SK-N-SH treated with all-trans-retinoic acid at 6 μM for 48 hours (cell line): ENCODE data around the gene SOD2.
"Not testable (repeated sequence)": the region's sequence is repeated elsewhere in the genome, so short reads cannot be mapped to it uniquely, and the experiment has no call there.

Experiments
- ATAC-seq: fragments of 200-7000 bp; cut with Tn5 transposase; 3 replicates; pipeline ENCODE4 v1.9.1; 2020; ENCODE audit warnings: mild to moderate bottlenecking, moderate library complexity
- CSDC2 ChIP-seq: fragments of 250-450 bp; sonication (Bioruptor Pico); IDR thresholded peaks from 2 replicates; pipeline ENCODE4 v1.5.0; 2020; ENCODE audit warnings: mild to moderate bottlenecking, moderate library complexity
- GLIS3 ChIP-seq: fragments of 250-450 bp; sonication (Bioruptor Pico); IDR thresholded peaks from 2 replicates; pipeline ENCODE4 v1.5.0; 2020; ENCODE audit warnings: mild to moderate bottlenecking, moderate library complexity
- OSR1 ChIP-seq: fragments of 250-450 bp; sonication (Bioruptor Pico); IDR thresholded peaks from 2 replicates; pipeline ENCODE4 v1.8.0; 2022; ENCODE audit warnings: moderate library complexity, mild to moderate bottlenecking, inconsistent platforms
- PPARA ChIP-seq: fragments of 250-450 bp; sonication (Bioruptor Pico); IDR thresholded peaks from 2 replicates; pipeline ENCODE4 v1.5.0; 2020; ENCODE audit warnings: mild to moderate bottlenecking, borderline replicate concordance
- SNAI2 ChIP-seq: fragments of 250-450 bp; sonication (Bioruptor Pico); IDR thresholded peaks from 2 replicates; pipeline ENCODE4 v1.5.0; 2020; ENCODE audit warnings: mild to moderate bottlenecking, moderate library complexity
- TCF4 ChIP-seq: fragments of 250-450 bp; sonication (Bioruptor Pico); IDR thresholded peaks from 2 replicates; pipeline ENCODE4 v1.8.0; 2021; ENCODE audit warnings: mild to moderate bottlenecking, moderate library complexity, borderline replicate concordance
- TOX ChIP-seq: fragments of 250-450 bp; sonication (Bioruptor Pico); IDR thresholded peaks from 2 replicates; pipeline ENCODE4 v1.8.0; 2021; ENCODE audit warnings: mild to moderate bottlenecking, moderate library complexity, borderline replicate concordance
- ZC3H10 ChIP-seq: fragments of 250-450 bp; sonication (Bioruptor Pico); IDR thresholded peaks from 2 replicates; pipeline ENCODE4 v1.5.1; 2021; ENCODE audit warnings: mild to moderate bottlenecking, moderate library complexity
- ZFP3 ChIP-seq: fragments of 250-450 bp; sonication (Bioruptor Pico); IDR thresholded peaks from 2 replicates; pipeline ENCODE4 v1.5.0; 2020; ENCODE audit warnings: mild to moderate bottlenecking, moderate library complexity
- ZFP30 ChIP-seq: fragments of 450-650 bp; formaldehyde crosslinking; IDR thresholded peaks from 2 replicates; pipeline ENCODE4 v1.5.0; 2022; ENCODE audit warnings: mild to moderate bottlenecking, moderate library complexity
- ZNF565 ChIP-seq: fragments of 450-650 bp; formaldehyde crosslinking; conservative IDR thresholded peaks from 2 replicates; pipeline ENCODE4 v1.5.0; 2020; ENCODE audit warnings: low read depth, mild to moderate bottlenecking, moderate library complexity
- ZNF8 ChIP-seq: fragments of 450-650 bp; formaldehyde crosslinking; IDR thresholded peaks from 2 replicates; pipeline ENCODE4 v1.5.0; 2020; ENCODE audit warnings: mild to moderate bottlenecking, moderate library complexity
- TF ChIP-seq, protein P1 (sequence below): fragments of 250-450 bp; sonication (Bioruptor Pico); IDR thresholded peaks from 2 replicates; pipeline ENCODE4 v1.5.1; 2020; ENCODE audit warnings: low read depth, mild to moderate bottlenecking, moderate library complexity
- TF ChIP-seq, protein P2 (sequence below): fragments of 250-450 bp; sonication (Bioruptor Pico); IDR thresholded peaks from 2 replicates; pipeline ENCODE4 v1.5.0; 2020; ENCODE audit warnings: mild to moderate bottlenecking, moderate library complexity
- TF ChIP-seq, protein P3 (sequence below): fragments of 250-450 bp; sonication (Bioruptor Pico); IDR thresholded peaks from 2 replicates; pipeline ENCODE4 v1.8.0; 2021; ENCODE audit warnings: low read depth, mild to moderate bottlenecking, moderate library complexity, borderline replicate concordance

Gene SOD2

DNA sequence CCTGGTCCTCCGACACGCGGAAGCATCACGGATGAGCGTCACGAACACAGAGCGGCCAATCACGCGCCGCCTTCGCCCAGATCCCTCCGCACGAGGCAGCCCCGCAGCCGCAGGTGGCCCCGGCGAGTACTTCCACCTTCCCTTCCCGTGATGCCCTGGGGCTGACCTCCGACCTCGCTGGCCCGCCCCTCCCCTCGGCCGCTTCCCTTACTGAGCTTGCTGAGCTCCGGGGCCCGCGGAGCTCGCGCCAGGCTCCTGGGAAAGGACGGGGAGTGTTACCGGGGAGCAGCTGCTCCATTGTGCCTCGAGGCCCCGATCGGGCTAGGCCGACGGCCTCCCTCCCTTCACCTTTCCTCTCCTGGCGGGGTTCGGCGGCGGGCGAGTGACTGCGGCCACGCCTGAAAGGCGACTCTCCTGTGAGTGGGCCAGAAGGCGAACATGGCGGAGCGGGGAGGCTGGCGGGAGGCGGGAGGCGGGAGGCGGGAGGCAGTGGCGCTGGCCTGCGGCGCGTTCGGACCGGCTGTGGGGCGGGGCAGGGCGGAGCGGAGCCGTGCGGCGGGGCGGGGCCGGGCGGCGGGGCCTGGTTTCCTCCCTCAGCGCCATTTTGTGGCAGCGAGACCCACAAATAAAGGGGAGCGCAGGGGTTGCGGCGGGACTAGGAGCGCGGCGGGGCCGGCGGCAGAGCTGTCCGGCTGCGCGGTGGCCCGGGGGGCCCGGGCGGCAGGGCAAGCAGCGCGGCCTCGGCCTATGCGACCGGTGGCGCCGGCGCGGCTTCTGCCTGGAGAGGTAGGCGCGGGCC, 34.1 kb upstream of the SOD2 start, which contains the start of gene WTAP:
WTAP (plus strand) TSS at position 589 of the 799 bp plus-strand sequence. CDS start 8,760 bp downstream, outside the sequence.
- TF ChIP-seq ZNF565 (CRISPR knock-in tag) (no peak; the same call in 1 of the 2 replicates), TCF4 (CRISPR knock-in tag) (peak; percentile 69; the same call in 1 of the 2 replicates), CSDC2 (0 out of 2 replicates have a peak, but pooled peaks have one; percentile 8), SNAI2 (CRISPR knock-in tag) (peak; percentile 81; the same call in 1 of the 2 replicates), GLIS3 (no peak), TOX (no peak)
- TF ChIP-seq, protein P1, sequence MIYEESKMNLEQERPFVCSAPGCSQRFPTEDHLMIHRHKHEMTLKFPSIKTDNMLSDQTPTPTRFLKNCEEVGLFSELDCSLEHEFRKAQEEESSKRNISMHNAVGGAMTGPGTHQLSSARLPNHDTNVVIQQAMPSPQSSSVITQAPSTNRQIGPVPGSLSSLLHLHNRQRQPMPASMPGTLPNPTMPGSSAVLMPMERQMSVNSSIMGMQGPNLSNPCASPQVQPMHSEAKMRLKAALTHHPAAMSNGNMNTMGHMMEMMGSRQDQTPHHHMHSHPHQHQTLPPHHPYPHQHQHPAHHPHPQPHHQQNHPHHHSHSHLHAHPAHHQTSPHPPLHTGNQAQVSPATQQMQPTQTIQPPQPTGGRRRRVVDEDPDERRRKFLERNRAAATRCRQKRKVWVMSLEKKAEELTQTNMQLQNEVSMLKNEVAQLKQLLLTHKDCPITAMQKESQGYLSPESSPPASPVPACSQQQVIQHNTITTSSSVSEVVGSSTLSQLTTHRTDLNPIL = no peak; the same call in 1 of the 2 replicates
- TF ChIP-seq, protein P2, sequence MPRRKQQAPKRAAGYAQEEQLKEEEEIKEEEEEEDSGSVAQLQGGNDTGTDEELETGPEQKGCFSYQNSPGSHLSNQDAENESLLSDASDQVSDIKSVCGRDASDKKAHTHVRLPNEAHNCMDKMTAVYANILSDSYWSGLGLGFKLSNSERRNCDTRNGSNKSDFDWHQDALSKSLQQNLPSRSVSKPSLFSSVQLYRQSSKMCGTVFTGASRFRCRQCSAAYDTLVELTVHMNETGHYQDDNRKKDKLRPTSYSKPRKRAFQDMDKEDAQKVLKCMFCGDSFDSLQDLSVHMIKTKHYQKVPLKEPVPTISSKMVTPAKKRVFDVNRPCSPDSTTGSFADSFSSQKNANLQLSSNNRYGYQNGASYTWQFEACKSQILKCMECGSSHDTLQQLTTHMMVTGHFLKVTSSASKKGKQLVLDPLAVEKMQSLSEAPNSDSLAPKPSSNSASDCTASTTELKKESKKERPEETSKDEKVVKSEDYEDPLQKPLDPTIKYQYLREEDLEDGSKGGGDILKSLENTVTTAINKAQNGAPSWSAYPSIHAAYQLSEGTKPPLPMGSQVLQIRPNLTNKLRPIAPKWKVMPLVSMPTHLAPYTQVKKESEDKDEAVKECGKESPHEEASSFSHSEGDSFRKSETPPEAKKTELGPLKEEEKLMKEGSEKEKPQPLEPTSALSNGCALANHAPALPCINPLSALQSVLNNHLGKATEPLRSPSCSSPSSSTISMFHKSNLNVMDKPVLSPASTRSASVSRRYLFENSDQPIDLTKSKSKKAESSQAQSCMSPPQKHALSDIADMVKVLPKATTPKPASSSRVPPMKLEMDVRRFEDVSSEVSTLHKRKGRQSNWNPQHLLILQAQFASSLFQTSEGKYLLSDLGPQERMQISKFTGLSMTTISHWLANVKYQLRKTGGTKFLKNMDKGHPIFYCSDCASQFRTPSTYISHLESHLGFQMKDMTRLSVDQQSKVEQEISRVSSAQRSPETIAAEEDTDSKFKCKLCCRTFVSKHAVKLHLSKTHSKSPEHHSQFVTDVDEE (CRISPR knock-in tag) = peak; percentile 67
- TF ChIP-seq, protein P3, sequence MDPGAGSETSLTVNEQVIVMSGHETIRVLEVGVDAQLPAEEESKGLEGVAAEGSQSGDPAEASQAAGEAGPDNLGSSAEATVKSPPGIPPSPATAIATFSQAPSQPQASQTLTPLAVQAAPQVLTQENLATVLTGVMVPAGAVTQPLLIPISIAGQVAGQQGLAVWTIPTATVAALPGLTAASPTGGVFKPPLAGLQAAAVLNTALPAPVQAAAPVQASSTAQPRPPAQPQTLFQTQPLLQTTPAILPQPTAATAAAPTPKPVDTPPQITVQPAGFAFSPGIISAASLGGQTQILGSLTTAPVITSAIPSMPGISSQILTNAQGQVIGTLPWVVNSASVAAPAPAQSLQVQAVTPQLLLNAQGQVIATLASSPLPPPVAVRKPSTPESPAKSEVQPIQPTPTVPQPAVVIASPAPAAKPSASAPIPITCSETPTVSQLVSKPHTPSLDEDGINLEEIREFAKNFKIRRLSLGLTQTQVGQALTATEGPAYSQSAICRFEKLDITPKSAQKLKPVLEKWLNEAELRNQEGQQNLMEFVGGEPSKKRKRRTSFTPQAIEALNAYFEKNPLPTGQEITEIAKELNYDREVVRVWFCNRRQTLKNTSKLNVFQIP (CRISPR knock-in tag) = no peak
- peak; percentile 90 for ATAC-seq

DNA sequence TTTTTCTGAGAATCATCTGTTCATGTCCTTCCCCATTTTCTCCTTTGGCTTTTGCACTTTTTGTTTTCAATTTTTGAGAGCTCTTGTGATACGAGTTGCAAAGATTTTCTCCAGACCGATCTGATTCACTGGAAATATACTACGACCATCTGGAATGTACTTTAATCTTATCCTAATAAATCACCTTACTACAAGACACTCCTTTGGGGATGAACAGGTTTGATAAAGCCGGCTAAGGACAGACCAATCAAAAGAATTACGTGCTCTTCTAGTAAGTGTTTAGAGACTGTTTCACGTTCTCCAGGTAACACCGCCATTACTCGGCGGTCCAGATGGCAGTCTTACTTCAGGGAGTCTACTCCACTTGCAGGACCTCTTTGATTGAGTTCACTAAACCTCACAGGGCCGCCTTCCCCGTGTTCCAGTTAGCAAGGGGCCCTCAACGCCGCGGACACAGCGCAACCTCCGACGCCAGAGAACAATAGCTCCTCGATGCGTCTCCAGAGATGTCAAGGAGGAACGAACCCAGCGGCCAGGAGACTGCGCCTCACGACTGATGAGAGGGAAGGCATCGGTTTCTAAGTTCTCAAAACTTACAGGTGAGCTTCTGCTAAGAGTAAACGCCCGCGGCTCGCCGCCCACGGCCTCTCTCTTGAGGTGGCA, 33.3 kb upstream of the SOD2 start:
- TF ChIP-seq, protein P3 (CRISPR knock-in tag) = 0 out of 2 replicates have a peak, but pooled peaks have one; percentile 44
- TF ChIP-seq ZC3H10 (CRISPR knock-in tag) (no peak), ZFP3 (CRISPR knock-in tag) (no peak), PPARA (no peak), TOX (no peak), OSR1 (CRISPR knock-in tag) (no peak), CSDC2 (peak; percentile 88; the same call in 1 of the 2 replicates)
- ATAC-seq = peak; percentile 50

DNA sequence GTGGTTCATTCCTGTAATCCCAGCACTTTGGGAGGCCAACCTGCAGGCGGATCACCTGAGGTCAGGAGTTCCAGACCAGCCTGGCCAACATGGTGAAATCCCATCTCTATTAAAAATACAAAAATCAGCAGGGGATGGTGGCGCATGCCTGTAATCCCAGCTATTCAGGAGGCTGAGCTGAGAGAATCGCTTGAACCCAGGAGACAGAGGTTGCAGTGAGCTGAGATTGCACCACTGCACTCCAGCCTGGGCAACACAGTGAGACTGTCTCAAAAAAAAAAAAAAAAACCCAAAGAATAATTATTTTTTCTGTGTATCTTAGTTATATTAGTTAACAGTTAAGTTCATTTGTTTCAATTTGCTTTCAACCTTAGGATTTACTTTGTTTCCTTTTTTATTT, 32.2 kb upstream of the SOD2 start:
- not testable (repeated sequence) for ATAC-seq

DNA sequence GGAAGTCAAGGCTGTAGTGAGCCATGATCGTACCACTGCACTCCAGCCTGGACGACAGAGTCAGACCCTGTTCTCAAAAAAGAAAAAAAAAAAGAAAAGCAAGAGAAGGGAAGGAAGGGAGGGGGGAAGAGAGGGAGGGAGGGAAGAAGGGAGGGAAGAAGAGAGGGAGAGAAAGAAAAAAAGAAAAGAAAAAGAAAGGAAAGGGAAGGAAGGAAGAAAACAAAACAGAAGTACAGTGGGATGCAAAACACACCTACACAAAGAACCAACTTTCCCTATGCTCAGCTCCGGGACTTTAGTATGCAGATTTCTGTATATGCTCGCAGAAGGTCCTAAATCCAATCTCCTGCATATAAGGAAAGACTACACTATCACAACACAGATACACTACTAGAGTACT, 31.7 kb upstream of the SOD2 start:
- no peak for ATAC-seq

DNA sequence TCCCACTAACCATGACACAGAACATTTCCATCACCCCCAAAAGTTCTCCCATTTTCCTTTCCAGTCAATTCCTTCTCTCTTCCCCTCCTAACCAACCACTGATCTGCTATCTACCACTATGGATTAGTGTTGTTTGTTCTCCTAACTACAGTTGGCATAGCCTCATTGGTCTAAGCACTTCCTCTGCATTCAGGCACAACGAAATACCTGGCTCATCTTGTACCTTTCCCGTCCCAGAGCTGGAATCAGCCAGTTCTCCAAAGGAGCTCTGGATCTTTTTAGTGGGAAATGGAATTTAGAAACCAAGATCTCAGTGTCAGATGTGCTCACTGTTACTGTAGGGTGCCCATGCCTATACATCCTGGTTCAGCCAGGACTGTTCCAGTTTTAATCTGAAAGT, 30.2 kb upstream of the SOD2 start:
- TF ChIP-seq TOX (no peak), ZFP30 (CRISPR knock-in tag) (no peak), ZNF8 (no peak)
- TF ChIP-seq, protein P2 (CRISPR knock-in tag) = no peak
- no peak for ATAC-seq

More for the DNA sequence above, 31.7 kb upstream of the SOD2 start:
- TF ChIP-seq ZFP30 (CRISPR knock-in tag) = no peak
- TF ChIP-seq, protein P1 = no peak
